SU-DHL-6 (cell line): ENCODE measurements around the gene VSTM4.

Experiments
- EZH2phosphoT487 ChIP-seq: fragments of 200-600 bp; sonication (generic), shearing (Covaris generic); conservative IDR thresholded peaks from 2 replicates; pipeline ENCODE4 v1.6.1; 2018; ENCODE audit warnings: mild to moderate bottlenecking, antibody characterized with exemption, low read length, moderate library complexity, mixed read lengths
- TF ChIP-seq, protein P1 (sequence below): fragments of 200-600 bp; sonication (generic); IDR thresholded peaks from one replicate; pipeline ENCODE4 v1.5.1; 2017; ENCODE audit warnings: antibody characterized with exemption, mild to moderate bottlenecking, low read length, moderate library complexity; ENCODE audit not compliant: insufficient read depth, poor library complexity, severe bottlenecking

DNA sequence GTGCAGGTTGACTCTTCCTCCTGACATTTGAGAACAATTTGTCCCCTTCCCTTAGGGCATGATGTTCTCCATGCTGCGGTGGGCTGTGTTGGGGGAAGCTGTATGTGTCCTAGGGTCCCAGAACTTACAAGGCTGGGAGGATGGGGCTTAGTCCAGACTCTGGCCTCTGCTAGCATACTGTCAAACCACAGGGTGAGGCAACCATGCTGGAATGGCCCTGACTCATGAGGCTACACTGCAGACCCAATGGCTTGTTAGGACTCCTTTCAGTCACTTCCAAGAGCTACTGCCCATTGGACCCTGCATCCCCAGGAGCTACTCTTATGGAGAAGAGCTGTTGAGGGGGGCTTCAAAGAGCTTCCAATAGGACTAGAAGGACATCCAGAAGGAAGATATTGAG is 38.6 kb upstream of the VSTM4 start:
- TF ChIP-seq, protein P1, sequence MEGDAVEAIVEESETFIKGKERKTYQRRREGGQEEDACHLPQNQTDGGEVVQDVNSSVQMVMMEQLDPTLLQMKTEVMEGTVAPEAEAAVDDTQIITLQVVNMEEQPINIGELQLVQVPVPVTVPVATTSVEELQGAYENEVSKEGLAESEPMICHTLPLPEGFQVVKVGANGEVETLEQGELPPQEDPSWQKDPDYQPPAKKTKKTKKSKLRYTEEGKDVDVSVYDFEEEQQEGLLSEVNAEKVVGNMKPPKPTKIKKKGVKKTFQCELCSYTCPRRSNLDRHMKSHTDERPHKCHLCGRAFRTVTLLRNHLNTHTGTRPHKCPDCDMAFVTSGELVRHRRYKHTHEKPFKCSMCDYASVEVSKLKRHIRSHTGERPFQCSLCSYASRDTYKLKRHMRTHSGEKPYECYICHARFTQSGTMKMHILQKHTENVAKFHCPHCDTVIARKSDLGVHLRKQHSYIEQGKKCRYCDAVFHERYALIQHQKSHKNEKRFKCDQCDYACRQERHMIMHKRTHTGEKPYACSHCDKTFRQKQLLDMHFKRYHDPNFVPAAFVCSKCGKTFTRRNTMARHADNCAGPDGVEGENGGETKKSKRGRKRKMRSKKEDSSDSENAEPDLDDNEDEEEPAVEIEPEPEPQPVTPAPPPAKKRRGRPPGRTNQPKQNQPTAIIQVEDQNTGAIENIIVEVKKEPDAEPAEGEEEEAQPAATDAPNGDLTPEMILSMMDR, result no peak
- no peak for TF ChIP-seq EZH2phosphoT487
